Inflammatory macrophage (primary cell): Measurements from ENCODE around the gene OR2C3.
"Not testable (repeated sequence)": the region's sequence is repeated elsewhere in the genome, so short reads cannot be mapped to it uniquely, and the experiment has no call there.

ENCODE experiments used
- DNase-seq, 2 donors: peaks; one replicate each; pipeline ENCODE4 v3.0.0-alpha.2; 2020 to 2022

Gene OR2C3

DNA sequence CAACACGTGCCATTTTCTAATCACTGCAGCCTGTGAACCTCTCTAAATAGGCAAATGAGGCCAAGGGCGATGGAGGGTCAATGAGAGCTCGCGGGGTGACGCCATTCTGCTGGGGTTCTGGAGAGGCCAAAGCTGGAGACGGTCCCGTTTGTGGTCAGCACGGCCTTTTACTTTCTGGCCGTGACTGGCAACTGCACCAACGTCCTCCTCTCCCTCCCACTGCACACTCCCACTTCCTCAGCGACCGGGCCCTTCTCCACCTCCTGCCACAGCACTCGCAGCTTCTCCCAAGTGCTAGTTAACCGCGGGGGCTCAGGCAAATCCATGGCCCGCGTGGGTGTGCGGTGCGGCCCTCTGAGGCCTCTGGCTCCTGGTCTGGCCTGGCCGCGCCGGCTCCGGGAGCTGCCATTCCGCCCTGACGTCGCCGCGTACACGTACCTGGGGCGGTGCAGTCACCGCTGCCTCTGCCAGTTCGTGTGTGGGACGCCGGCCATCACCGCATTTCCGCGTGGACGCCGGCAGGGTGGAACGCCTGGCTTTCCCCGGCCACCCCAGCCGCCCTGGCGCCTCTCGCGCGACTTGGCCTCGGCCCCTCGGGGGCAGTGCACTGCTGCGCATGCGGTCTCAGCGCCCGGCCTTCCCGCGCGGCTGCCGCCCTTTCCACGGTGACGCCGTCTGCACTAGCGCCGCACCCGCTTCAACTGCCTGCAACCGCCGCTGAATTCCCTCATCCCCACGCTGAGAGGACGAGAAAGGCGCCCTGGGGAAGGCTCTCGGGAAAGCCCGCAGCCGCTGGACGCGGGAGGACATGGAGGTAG lies 18.2 kb downstream of the OR2C3 start:
- DNase-seq: peak in 1 of 2 donors; percentile 4

DNA sequence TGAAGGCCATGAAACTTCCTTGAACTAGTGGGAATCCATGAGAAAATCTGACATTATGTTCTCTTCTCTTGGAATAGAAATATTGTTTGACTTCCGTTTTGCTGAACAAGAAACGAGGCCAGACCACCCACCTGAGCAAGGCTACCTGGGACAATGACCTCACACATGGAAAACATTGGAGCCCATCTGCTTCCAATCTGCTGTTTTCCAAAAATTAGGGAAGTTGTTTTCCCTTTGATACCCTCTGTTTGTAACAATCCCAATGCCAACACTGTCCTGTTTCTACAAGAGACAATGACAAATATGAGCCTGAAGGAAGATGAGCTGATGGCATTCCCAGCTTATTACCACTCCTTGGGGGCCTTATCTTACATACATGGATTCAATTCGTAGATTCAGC lies 29.4 kb downstream of the OR2C3 start:
- DNase-seq: no peak

DNA sequence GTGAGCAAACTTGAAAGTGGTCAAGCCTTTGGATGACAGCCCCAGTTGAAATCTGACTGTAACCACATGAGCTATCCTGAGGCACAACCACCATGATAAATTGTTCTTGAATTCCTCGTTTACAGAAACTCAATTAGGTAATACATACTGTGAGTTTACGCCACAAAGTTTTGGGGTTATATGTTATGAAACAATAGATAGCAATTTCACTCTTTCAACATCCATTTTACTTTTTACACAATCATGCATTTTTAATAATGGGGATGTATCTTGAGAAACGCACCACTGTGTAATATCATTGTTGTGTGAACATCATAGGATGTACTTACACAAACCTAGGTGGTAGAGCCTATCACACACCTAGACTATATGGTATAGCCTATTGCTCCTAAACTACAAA lies 35.4 kb downstream of the OR2C3 start:
- DNase-seq: peak; percentile 63 to 97

DNA sequence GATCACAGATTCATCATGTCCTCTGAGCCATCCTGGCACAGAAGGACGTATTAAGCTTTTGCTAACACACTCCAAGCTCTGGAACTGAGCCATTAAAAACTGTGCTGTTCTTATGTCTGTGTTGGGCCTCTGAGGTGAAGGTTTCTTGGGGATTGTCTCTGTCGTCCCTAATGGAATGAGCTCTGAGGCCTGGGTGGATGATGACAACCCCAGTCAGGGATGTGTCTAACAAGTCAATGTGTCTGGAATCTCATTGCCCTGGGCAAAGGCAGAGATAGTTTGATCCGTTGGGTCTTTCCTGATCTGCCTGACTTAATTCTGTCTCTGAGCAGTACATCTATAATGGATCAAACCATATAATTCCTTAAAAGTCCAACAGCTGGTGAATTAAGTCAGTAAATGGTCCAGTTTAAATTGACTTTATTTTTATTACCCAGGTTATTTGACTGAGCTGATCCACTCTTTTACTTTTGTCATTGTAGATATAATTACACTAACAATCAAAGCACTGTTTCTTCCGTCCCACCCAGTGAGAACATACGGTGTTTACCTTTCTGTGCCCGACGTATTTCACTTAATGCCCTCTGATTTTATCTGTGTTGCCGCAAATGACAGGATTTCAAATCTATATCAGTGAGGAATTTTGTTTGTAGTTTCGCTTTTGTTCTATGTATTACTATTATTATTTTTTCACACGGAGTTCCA lies 39.5 kb downstream of the OR2C3 start:
- DNase-seq: no peak

DNA sequence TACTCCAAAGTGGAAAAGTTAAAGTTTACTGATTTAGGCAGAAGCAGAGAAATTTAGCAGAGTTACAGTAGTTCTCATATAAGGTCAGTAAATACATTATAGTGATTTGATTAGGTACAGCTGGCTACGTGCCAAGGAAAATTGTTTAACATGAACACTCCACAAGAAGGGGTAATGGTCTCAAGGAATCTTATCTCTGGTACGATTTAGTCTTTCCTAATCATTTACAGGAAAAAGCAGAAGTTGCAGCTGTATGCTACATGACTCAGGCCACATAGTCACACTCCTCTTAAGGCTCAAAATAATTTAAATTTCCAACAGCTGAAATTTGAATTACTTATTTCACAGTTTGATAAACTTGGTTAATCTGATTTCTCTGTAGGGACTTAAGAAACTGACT lies 41.5 kb downstream of the OR2C3 start:
- DNase-seq: peak; percentile 68 to 77

DNA sequence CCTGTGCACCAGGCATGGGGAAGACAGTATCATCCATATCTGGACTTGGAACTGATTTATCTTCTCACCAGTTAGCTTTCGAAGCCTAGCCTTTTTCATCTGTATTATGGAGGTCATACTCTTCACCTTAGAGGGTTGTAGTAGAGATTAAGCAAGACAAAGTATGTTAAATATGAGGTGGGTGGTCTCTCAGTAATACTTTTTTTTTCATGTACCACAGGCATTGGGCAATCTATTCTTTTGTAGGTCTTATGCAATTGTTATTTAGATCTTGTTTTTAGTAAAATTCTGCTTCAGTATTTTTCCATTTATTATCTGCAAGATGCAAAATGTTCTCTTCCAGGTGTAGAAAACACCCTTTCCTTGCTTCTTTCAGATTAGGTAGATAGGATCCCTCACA lies 43.1 kb downstream of the OR2C3 start:
- DNase-seq: peak in 1 of 2 donors; percentile 27

DNA sequence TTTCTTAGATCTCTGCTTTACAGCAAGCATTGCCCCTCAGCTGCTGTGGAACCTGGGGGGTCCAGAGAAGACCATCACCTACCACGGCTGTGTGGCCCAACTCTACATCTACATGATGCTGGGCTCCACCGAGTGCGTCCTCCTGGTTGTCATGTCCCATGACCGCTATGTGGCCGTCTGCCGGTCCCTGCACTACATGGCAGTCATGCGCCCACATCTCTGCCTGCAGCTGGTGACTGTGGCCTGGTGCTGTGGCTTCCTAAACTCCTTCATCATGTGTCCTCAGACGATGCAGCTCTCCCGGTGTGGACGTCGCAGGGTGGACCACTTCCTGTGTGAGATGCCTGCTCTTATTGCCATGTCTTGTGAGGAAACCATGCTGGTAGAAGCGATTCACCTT lies 44.9 kb downstream of the OR2C3 start:
- DNase-seq: no peak

DNA sequence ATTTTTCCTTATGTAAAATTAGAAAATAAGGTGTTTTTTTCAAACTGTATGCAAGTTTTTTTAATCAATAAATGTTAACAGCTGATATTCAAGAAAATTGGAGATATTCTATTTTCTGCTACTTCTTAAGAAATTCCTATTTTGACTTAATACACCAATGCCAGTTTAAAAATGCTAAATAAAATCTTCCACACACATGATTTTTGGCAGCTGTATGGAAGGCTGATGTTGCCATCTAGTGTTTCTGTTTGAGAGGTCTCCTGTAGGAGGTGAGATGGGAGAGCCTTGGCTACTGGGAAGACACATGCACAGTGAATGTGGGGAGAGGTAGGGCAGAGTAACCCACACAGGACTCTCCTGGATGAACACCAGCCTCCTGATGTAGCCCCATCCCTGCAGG lies 49.2 kb downstream of the OR2C3 start:
- peak; percentile 72 to 79 for DNase-seq

DNA sequence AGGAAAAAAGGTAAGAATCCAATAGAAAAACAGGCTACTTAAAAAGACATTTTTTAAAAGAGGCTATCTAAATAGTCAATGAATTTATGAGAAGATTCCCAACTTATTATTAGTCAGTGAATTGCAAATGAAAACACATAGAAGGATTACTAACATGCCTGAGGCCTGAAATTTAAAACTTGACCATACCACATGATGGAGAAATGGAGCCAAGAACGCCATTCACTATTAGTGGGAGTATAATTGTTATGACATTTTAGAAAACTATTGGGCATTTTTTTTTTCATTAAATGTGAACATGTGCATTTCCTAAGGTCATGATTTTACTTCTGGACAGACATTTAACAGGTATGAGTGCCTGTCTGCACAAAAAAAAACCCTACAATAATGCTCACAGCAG lies 53.5 kb downstream of the OR2C3 start:
- no peak for DNase-seq

DNA sequence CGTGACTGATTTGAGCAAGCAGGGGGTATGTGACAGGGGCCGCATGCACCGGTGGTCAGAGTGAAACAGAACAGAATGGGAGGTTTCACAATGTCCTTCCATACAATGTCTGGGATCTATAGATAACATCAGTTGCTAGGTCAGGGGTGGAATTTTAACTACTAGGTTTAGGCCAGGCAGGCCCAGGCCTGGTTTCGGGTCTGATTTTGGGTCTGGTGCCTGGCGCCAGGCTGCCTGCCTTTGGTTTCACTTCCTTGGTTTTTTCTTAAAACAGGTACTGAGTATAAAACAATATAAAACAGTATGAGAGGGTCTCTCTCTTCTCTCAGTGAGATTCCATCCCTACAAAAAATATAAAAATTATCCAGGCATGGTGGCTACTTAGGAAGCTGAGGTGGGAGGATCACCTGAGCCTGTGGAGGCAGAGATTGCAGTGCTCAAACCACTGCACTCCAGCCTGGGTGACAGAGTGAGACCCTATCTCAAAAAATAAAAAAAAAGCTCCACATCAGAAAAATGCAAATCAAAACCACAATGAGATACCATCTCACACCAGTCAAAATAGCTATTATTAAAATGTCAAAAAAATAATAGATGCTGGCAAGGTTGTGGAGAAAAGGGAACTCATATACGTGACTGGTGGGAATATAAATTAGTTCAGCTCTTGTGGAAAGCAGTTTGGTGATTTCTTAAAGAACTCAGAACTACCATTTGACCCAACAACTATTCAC lies 59.7 kb downstream of the OR2C3 start:
- DNase-seq: not testable (repeated sequence)

DNA sequence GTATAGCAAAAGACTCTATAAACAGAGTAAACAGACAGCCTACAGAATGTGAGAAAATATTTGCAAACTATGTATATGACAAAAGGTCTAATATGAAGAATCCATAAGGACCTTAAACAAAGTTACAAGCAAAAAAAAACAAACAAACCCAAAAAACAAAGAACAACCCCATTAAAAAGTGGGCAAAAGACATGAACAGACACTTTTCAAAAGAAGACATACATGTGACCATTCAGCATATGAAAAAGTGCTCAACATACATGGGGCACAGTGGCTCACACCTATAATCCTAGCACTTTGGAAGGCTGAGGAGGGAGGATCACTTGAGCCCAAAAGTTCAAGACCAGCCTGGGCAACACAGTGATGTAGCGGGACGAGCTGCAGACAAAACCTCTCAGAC lies 60.4 kb downstream of the OR2C3 start:
- DNase-seq: no peak
